OCI-LY7 (cell line): ENCODE results near the gene SLC2A4. TPM values are rescaled to one million over a fixed set of nuclear protein-coding genes. Genes with fewer than 3 reads are reported as not detected.

Experiments used
- Bru-seq: library from RNA; stranded (reverse); fragments of 400-500 nt; gene quantifications from one replicate; lab custom pipeline; 2021; lab: Mats Ljungman, UMichigan
- BruChase-seq, 2 experiments: library from RNA; stranded (reverse); fragments of 400-500 nt; gene quantifications; one replicate each; lab custom pipeline; 2021; lab: Mats Ljungman, UMichigan
- BruUV-seq: library from RNA; stranded (reverse); fragments of 400-500 nt; replicated peaks from 2 replicates; lab custom pipeline; 2021; lab: Mats Ljungman, UMichigan
- CTCF ChIA-PET: fragments of 300-600 bp; sonication (Branson Sonifier 250); formaldehyde crosslinking; loops from one replicate; lab custom pipeline; 2022; ENCODE audit warnings: antibody characterized with exemption; ENCODE audit not compliant: unreplicated experiment; lab: Charles Lee
- POLR2A ChIA-PET: fragments of 300-600 bp; sonication (Branson Sonifier 250); formaldehyde crosslinking; loops from one replicate; lab custom pipeline; 2022; ENCODE audit warnings: antibody characterized with exemption; lab: Charles Lee
- DNase-seq: peaks from one replicate; pipeline ENCODE4 v3.0.0-alpha.2; 2015; ENCODE audit warnings: low spot score
- H2AFZ ChIP-seq: fragments of 200-600 bp; sonication (generic), shearing (Covaris generic); 2 replicates; pipeline ENCODE4 v1.6.1; 2014; ENCODE audit warnings: mild to moderate bottlenecking, antibody characterized with exemption, low read length, moderate library complexity
- H3K27ac ChIP-seq: fragments of 200-600 bp; sonication (generic); 2 replicates; pipeline ENCODE4 v1.5.1; 2014; ENCODE audit warnings: mixed run types, low read depth, mild to moderate bottlenecking, moderate library complexity, low read length, inconsistent platforms; ENCODE audit not compliant: poor library complexity, severe bottlenecking
- H3K36me3 ChIP-seq: fragments of 200-600 bp; sonication (generic); 2 replicates; pipeline ENCODE4 v1.6.1; 2014; ENCODE audit warnings: mild to moderate bottlenecking, antibody characterized with exemption, low read length, moderate library complexity, mixed read lengths; ENCODE audit not compliant: insufficient read depth
- H3K4me1 ChIP-seq: fragments of 200-600 bp; sonication (generic); 2 replicates; pipeline ENCODE4 v1.5.1; 2014; ENCODE audit warnings: mild to moderate bottlenecking, low read length; ENCODE audit not compliant: insufficient read depth, poor library complexity, severe bottlenecking
- H3K4me2 ChIP-seq: fragments of 200-600 bp; sonication (generic); 2 replicates; pipeline ENCODE4 v1.6.1; 2014; ENCODE audit warnings: mild to moderate bottlenecking, low read length
- H3K4me3 ChIP-seq: fragments of 200-600 bp; sonication (generic); 2 replicates; pipeline ENCODE4 v1.5.1; 2014; ENCODE audit warnings: mild to moderate bottlenecking, low read depth, low read length; ENCODE audit not compliant: poor library complexity, severe bottlenecking
- H3K79me2 ChIP-seq: fragments of 200-600 bp; sonication (generic); 2 replicates; pipeline ENCODE4 v1.6.1; 2016; ENCODE audit warnings: low read depth, mild to moderate bottlenecking, low read length, moderate library complexity, mixed read lengths; ENCODE audit not compliant: insufficient read depth
- H3K9me2 ChIP-seq: fragments of 200-600 bp; sonication (generic); 2 replicates; pipeline ENCODE4 v1.6.1; 2016; ENCODE audit warnings: mild to moderate bottlenecking, low read length, mixed read lengths; ENCODE audit not compliant: insufficient read depth
- H3K9me3 ChIP-seq: fragments of 200-600 bp; sonication (generic); 2 replicates; pipeline ENCODE4 v1.6.1; 2014; ENCODE audit warnings: mild to moderate bottlenecking, mixed run types, low read length, mixed read lengths
- H4K20me1 ChIP-seq: fragments of 200-600 bp; sonication (generic); 2 replicates; pipeline ENCODE4 v1.6.1; 2014; ENCODE audit warnings: mild to moderate bottlenecking, antibody characterized with exemption, low read length, moderate library complexity, mixed read lengths; ENCODE audit not compliant: insufficient read depth
- CTCF ChIP-seq: fragments of 200-600 bp; sonication (generic); conservative IDR thresholded peaks from 2 replicates; pipeline ENCODE4 v1.5.1; 2014; ENCODE audit warnings: mild to moderate bottlenecking, antibody characterized with exemption, low read length, moderate library complexity, mixed read lengths
- EZH2phosphoT487 ChIP-seq: fragments of 200-600 bp; sonication (generic); IDR thresholded peaks from 2 replicates; pipeline ENCODE4 v1.6.1; 2018; ENCODE audit warnings: low read depth, borderline replicate concordance, mild to moderate bottlenecking, mixed run types, antibody characterized with exemption, low read length, moderate library complexity, mixed read lengths
- intact Hi-C: fragments of 100-400 bp; cut with micrococcal nuclease; formaldehyde crosslinking; loops from one replicate; pipeline ENCODE4 v1.10.0; 2022; ENCODE audit not compliant: unreplicated experiment
- long read RNA-seq: library from polyadenylated mRNA; stranded (forward); transcript quantifications from one replicate; pipeline ENCODE4 v2.0.0, GENCODE V29; 2022
- total RNA-seq, 2 experiments: library from RNA; depleted of rRNA in 1 of 2; stranded (reverse); fragments of >200 nt in 1 of 2; shearing (Covaris generic) in 1 of 2; gene quantifications; 2 replicates each; pipeline ENCODE4 v1.2.3, GENCODE V29; 2014 to 2022

SLC2A4 gene
- 0.49 and 0.63 TPM in 2 replicates for total RNA-seq (2014; rRNA removed; shearing (Covaris generic))
- 0.30 and 0.61 TPM in 2 replicates for total RNA-seq (2022)
- percentile 22 among the genes with signal in this experiment for Bru-seq, nascent RNA
- BruChase-seq, experiment 1, labeled RNA remaining after a 6-hour chase, result percentile 21 among the genes with signal in this experiment
- not detected for BruChase-seq, experiment 2, labeled RNA remaining after a 2-hour chase
- long read RNA-seq, result 0 reads

- no TSS peak for BruUV-seq
Observed at GRCh38 chr17:7281074-7281952, at the start of gene SLC2A4. Gene SLC2A4, plus strand, starts transcription at chr17:7281718. Its CDS starts 217 bp downstream, at chr17:7281935.

GRCh38 chr17:7232114-7232513, 49.4 kb upstream of the SLC2A4 start:
- BruUV-seq, result TSS peak; percentile 47
- DNase-seq, result no peak
- POLR2A ChIA-PET, result no interaction called here
- Histone ChIP-seq H3K9me3 (no peaks in the 10 kb centered on the region), H3K9me2 (no peaks in the 10 kb centered on the region), H3K4me3 (peak overlapping the region; percentile 97), H3K36me3 (peaks cover 77% of the 10 kb centered on the region), H3K79me2 (peaks cover 46% of the 10 kb centered on the region), H2AFZ (no peak overlapping the region), H3K27ac (no peak overlapping the region), H4K20me1 (peaks cover 15% of the 10 kb centered on the region), H3K4me2 (peak overlapping the region; percentile 98), H3K4me1 (peaks cover 35% of the 10 kb centered on the region)
- CTCF ChIA-PET, result no interaction called here
- intact Hi-C loops, result no loop called here
- TF ChIP-seq CTCF (no peak), EZH2phosphoT487 (no peak)

More at GRCh38 chr17:7281074-7281952, at the start of gene SLC2A4:
- H3K9me2 ChIP-seq, result no peaks in the 10 kb centered on the region
- no peaks in the 10 kb centered on the region for H4K20me1 ChIP-seq
- POLR2A ChIA-PET, result interaction anchor here (0.7 to 1.3 kb wide), 2 partner anchors 11 to 55 kb away, joined by 4 to 5 read pairs; no protein-coding TSS in a partner anchor
- H3K36me3 ChIP-seq, result no peaks in the 10 kb centered on the region
- H3K4me1 ChIP-seq, result peaks cover 37% of the 10 kb centered on the region
- peak within 1 kb of the TSS; percentile 59 for H3K4me3 ChIP-seq
- peak within 1 kb of the TSS; percentile 88 for H3K4me2 ChIP-seq
- intact Hi-C loops, result loop anchor here (1.0 to 2.0 kb wide), 3 partner anchors 55 to 154 kb away; partner anchors contain the start of genes ACAP1, KCTD11 and TMEM102
- CTCF ChIA-PET, result interaction anchor here (1.0 kb wide), 1 partner anchor 16 kb away, joined by 4 read pairs; no protein-coding TSS in a partner anchor
- H2AFZ ChIP-seq, result peak within 1 kb of the TSS; percentile 56
- DNase-seq, result peak; percentile 96
- H3K27ac ChIP-seq, result peak within 1 kb of the TSS; percentile 57
- H3K9me3 ChIP-seq, result no peaks in the 10 kb centered on the region
- TF ChIP-seq EZH2phosphoT487 (no peak), CTCF (no peak)
- H3K79me2 ChIP-seq, result no peaks in the 10 kb centered on the region
